ENCODE measurements around the gene CDK19.

DNA sequence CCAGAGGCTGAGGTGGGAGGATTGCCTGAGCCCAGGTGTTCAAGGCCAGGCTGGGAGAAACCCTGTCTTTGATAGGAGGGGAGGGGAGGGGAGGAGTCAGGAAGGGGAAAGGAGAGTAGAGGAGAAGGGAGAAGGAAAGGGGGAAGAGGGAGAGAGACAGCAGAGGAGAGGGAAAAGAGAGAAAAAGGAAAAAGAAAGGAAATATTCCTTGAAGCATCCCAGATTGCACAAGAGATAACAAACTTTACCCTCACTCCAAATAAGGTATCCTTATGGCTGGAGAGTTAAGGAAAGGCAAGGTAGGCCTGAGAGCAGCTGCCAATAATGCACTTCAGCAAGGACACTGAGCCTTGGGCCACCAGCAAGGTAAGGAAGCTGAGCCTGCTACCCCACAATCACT, 172.6 kb downstream of the CDK19 start:
- TF ChIP-seq, protein P1, sequence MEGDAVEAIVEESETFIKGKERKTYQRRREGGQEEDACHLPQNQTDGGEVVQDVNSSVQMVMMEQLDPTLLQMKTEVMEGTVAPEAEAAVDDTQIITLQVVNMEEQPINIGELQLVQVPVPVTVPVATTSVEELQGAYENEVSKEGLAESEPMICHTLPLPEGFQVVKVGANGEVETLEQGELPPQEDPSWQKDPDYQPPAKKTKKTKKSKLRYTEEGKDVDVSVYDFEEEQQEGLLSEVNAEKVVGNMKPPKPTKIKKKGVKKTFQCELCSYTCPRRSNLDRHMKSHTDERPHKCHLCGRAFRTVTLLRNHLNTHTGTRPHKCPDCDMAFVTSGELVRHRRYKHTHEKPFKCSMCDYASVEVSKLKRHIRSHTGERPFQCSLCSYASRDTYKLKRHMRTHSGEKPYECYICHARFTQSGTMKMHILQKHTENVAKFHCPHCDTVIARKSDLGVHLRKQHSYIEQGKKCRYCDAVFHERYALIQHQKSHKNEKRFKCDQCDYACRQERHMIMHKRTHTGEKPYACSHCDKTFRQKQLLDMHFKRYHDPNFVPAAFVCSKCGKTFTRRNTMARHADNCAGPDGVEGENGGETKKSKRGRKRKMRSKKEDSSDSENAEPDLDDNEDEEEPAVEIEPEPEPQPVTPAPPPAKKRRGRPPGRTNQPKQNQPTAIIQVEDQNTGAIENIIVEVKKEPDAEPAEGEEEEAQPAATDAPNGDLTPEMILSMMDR (optimal IDR thresholded peaks at IDR 0.05 in 1 of 3, IDR thresholded peaks at IDR 0.05 in 1 of 3, conservative IDR thresholded peaks at IDR 0.05 in 1 of 3; ENCODE audit: extremely low read depth in 1 of 3, insufficient read depth in 2 of 3, low read length in 3 of 3), result no peak
- TF ChIP-seq EZH2 (IDR thresholded peaks at IDR 0.05; ENCODE audit: low read length), result no peak
